Thoracic aorta (tissue), 2 donors: Measurements from ENCODE around the gene TOPAZ1. TPM values are rescaled to one million over a fixed set of nuclear protein-coding genes. Genes with fewer than 3 reads are reported as not detected.

Source experiments
- ATAC-seq: fragments of 150-250 bp; one replicate; pipeline ENCODE4 v1.8.0; 2017; ENCODE audit warnings: low read depth; ENCODE audit not compliant: insufficient number of reproducible peaks, low FRiP score
- DNase-seq: peaks from one replicate; pipeline ENCODE4 v3.0.0-alpha.2; 2020; ENCODE audit warnings: low spot score
- H3K27ac ChIP-seq, 2 donors: fragments of 200-600 bp; sonication (generic); 1 replicate in 1 of 2; 2 replicates in 1 of 2; pipeline ENCODE4 v1.5.1; 2016; ENCODE audit warnings: mild to moderate bottlenecking in 2 of 2, moderate library complexity in 2 of 2
- H3K27me3 ChIP-seq: fragments of 200-600 bp; sonication (generic); replicated peaks from 2 replicates; pipeline ENCODE4 v1.6.0; 2016; ENCODE audit warnings: mild to moderate bottlenecking; ENCODE audit not compliant: insufficient read depth
- H3K36me3 ChIP-seq: fragments of 200-600 bp; sonication (generic); one replicate; pipeline ENCODE4 v1.5.1; 2016
- H3K4me1 ChIP-seq, 2 donors: fragments of 200-600 bp; sonication (generic); 1 replicate in 1 of 2; 2 replicates in 1 of 2; pipeline versions ENCODE4 v1.5.1 to v1.6.0; 2016; ENCODE audit warnings: low read depth in 2 of 2, mild to moderate bottlenecking in 1 of 2; ENCODE audit not compliant: control insufficient read depth in 1 of 2
- H3K4me3 ChIP-seq: fragments of 200-600 bp; sonication (generic); 2 replicates; pipeline ENCODE4 v1.5.1; 2016; ENCODE audit warnings: mild to moderate bottlenecking
- H3K9me3 ChIP-seq: fragments of 200-600 bp; sonication (generic); 2 replicates; pipeline ENCODE4 v1.5.1; 2016
- total RNA-seq, 2 donors: library from RNA; depleted of rRNA; stranded (reverse); fragments of >200 nt; gene quantifications; one replicate each; pipeline versions ENCODE4 v1.1.0 to v1.2.3, GENCODE V29; 2016
- TF ChIP-seq, protein P1 (sequence below): fragments of 200-600 bp; sonication (generic); IDR thresholded peaks from one replicate; pipeline ENCODE4 v1.5.1; 2019; ENCODE audit warnings: antibody characterized with exemption

TOPAZ1 gene
- total RNA-seq, 2 donors from 2014 or later = not detected

DNA sequence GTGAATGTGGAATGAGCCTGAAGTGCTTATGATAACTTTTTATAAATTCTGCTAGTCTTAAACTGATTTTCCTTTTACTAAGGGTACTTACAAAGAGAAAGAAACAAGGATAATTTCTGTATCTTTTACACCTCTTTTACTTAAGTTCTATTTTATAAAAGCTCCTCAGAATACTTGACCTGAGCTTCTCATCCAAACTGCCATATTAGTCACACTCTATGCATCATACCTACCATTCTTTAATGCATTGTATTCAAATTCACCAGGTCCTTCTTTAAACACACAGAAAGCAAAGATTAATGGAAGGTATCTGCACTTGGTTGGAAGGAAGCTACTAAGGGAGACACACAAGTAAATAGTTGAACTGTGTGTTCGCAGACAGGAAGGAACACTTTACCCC lies 1.6 kb upstream of the TOPAZ1 start:
- DNase-seq (no peak), ATAC-seq (no peak)
- H3K4me1 ChIP-seq = peaks cover 0 to 8% of the 10 kb centered on the region in 2 donors
- no peak overlapping the region for H3K4me3 ChIP-seq
- TF ChIP-seq, protein P1, sequence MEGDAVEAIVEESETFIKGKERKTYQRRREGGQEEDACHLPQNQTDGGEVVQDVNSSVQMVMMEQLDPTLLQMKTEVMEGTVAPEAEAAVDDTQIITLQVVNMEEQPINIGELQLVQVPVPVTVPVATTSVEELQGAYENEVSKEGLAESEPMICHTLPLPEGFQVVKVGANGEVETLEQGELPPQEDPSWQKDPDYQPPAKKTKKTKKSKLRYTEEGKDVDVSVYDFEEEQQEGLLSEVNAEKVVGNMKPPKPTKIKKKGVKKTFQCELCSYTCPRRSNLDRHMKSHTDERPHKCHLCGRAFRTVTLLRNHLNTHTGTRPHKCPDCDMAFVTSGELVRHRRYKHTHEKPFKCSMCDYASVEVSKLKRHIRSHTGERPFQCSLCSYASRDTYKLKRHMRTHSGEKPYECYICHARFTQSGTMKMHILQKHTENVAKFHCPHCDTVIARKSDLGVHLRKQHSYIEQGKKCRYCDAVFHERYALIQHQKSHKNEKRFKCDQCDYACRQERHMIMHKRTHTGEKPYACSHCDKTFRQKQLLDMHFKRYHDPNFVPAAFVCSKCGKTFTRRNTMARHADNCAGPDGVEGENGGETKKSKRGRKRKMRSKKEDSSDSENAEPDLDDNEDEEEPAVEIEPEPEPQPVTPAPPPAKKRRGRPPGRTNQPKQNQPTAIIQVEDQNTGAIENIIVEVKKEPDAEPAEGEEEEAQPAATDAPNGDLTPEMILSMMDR = no peak
- H3K36me3 ChIP-seq = no peaks in the 10 kb centered on the region
- H3K27ac ChIP-seq = no peak overlapping the region
- H3K27me3 ChIP-seq = no peaks in the 10 kb centered on the region
- no peaks in the 10 kb centered on the region for H3K9me3 ChIP-seq

DNA sequence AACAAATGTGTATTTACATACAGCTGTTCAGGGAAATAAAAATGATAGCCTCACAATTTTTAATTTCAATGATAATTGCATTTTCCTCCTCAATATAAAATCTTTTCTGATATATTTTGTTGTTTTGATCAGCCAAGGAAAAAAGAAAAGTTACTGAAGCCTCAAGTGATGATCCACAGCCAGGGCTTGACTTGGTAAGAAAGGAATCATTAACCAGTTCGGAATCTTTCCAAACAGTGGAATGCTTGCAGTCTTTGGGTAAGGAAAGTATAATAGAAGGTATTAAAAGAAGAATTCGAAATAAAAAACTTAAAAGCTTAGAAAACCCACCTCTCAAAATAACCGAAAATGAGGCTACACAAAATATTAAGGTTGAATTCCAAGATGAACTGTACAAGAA lies 1.0 kb downstream of the TOPAZ1 start:
- ATAC-seq = no peak
- no peak for DNase-seq

DNA sequence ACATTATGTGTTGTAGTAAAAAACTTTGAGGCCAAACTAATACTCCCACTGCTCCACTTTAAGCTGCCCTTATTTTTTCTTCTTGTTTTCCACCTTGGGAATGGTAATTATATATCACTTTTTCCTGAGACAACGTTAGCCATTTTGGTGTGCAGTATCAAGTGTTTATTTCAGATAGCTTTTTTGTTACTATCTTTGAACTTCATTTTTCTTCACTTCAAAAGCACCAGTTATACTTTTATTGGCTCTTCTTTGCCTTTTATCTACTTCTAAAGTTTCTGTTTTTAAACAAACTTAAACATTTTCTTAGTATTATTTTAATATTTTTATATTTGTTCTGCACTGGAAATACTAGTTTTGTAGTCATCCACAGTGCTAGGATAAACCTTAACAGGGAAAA lies 6.5 kb downstream of the TOPAZ1 start:
- H3K27me3 ChIP-seq = no peaks in the 10 kb centered on the region
- TF ChIP-seq, protein P1 = no peak
- ATAC-seq (no peak), DNase-seq (no peak)
- no peak overlapping the region for H3K4me3 ChIP-seq
- H3K4me1 ChIP-seq = no peaks in the 10 kb centered on the region
- H3K27ac ChIP-seq = no peak overlapping the region
- no peaks in the 10 kb centered on the region for H3K36me3 ChIP-seq
- peaks cover 10% of the 10 kb centered on the region for H3K9me3 ChIP-seq

More for the DNA sequence above, 1.0 kb downstream of the TOPAZ1 start:
- H3K4me1 ChIP-seq = no peaks in the 10 kb centered on the region
- no peaks in the 10 kb centered on the region for H3K36me3 ChIP-seq
- peaks cover 3% of the 10 kb centered on the region for H3K9me3 ChIP-seq
- no peak overlapping the region for H3K27ac ChIP-seq
- H3K27me3 ChIP-seq = no peaks in the 10 kb centered on the region
- no peak overlapping the region for H3K4me3 ChIP-seq
- TF ChIP-seq, protein P1 = no peak

DNA sequence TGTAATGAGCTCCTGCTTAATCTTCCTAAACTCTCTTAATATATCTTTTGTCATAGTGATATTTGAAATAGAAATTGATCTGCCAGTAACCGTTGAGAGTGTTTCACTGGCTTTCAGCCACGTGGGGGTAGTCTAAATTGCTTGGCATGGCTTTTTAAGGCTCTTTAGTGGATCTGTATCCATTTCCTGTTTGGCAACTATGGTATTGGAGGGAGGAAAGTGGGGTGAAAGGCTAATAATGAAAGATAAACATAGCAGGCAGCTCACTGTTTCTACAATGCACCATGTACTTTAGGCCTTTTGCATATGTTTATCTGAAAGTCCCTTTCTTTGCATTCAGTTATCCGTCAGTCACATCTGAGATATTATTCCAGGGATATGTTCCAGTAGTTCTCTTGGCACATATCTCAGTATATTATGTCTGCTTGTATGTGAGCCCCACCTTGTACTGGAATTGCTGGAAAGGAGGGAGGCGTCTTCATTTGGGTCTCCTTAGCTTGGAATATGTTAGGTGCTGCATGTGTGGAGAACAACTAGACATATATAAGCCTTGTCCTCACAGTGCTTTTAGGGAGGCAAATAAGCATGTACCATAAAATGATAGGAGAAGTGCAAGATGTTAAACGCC lies 10.8 kb downstream of the TOPAZ1 start:
- no peak for ATAC-seq

DNA sequence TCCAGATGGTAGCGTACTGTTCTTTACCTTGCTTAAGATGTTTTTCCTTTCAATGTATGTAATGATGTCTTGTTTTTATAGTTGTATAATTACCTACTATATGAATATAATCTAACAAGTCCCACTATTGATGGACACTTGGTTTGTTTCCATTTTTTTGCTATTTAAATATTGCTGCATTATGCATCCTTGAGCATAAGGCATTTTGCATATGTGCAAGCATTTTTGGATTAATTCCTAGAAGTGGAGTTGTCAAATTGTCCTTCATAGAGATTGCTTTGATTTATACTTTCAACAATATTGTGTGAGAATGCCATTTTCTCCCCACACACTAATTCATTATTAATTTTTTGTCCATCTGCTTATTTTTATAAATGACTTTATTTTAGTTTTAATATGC lies 17.7 kb downstream of the TOPAZ1 start:
- no peak overlapping the region for H3K4me3 ChIP-seq
- H3K36me3 ChIP-seq = no peaks in the 10 kb centered on the region
- no peak for DNase-seq
- no peak overlapping the region for H3K27ac ChIP-seq
- H3K27me3 ChIP-seq = no peaks in the 10 kb centered on the region
- TF ChIP-seq, protein P1 = no peak
- no peaks in the 10 kb centered on the region for H3K4me1 ChIP-seq
- no peak for ATAC-seq
- no peaks in the 10 kb centered on the region for H3K9me3 ChIP-seq

More for the DNA sequence above, 10.8 kb downstream of the TOPAZ1 start:
- no peak for DNase-seq
- no peaks in the 10 kb centered on the region for H3K27me3 ChIP-seq
- no peaks in the 10 kb centered on the region for H3K4me1 ChIP-seq
- H3K36me3 ChIP-seq = no peaks in the 10 kb centered on the region
- no peak overlapping the region for H3K4me3 ChIP-seq
- TF ChIP-seq, protein P1 = no peak
- peaks cover 9% of the 10 kb centered on the region for H3K9me3 ChIP-seq
- no peak overlapping the region for H3K27ac ChIP-seq
